GM12878 (cell line): ENCODE measurements around the gene TTLL7. TPM values are rescaled to one million over a fixed set of nuclear protein-coding genes. Genes with fewer than 3 reads are reported as not detected.

Experiments
- ATAC-seq: fragments of 200-7000 bp; cut with Tn5 transposase; 3 replicates; pipeline ENCODE4 v1.9.1; 2020; ENCODE audit warnings: mild to moderate bottlenecking, moderate library complexity
- BruUV-seq: library from RNA; stranded (reverse); fragments of 400-500 nt; replicated peaks from 2 replicates; lab custom pipeline; 2021; lab: Mats Ljungman, UMichigan
- CTCF ChIA-PET: fragments of 300-600 bp; sonication (Branson Sonifier 250); formaldehyde crosslinking; extraction: SDS; loops from one replicate; lab custom pipeline; 2021; ENCODE audit warnings: inconsistent platforms; lab: Yijun Ruan, JAX
- POLR2A ChIA-PET: fragments of 350-600 bp; formaldehyde crosslinking; extraction: SDS; loops from one replicate; lab custom pipeline; 2021; ENCODE audit warnings: inconsistent platforms; lab: Charles Lee
- RAD21 ChIA-PET: fragments of 300-600 bp; sonication (Branson Sonifier 250); formaldehyde crosslinking; loops from one replicate; lab custom pipeline; 2023; ENCODE audit warnings: antibody characterized with exemption; ENCODE audit not compliant: unreplicated experiment; lab: Charles Lee
- SMC1A ChIA-PET: fragments of 300-600 bp; sonication (Branson Sonifier 250); formaldehyde crosslinking; loops from one replicate; lab custom pipeline; 2023; ENCODE audit not compliant: unreplicated experiment, uncharacterized antibody; lab: Charles Lee
- DNase-seq: peaks from one replicate; pipeline ENCODE4 v3.0.0-alpha.2; 2011; ENCODE audit warnings: low read depth, low spot score
- FAIRE-seq: peaks from 3 replicates; lab custom pipeline; 2011; peaks lifted over from hg19 to GRCh38; lab: Jason Lieb, UNC
- H2AFZ ChIP-seq: 2 replicates; pipeline ENCODE4 v1.6.0; 2011; ENCODE audit warnings: low read depth, low read length, control low read depth; ENCODE audit not compliant: control insufficient read depth
- H3K27ac ChIP-seq: 2 replicates; pipeline ENCODE4 v1.5.1; 2011; ENCODE audit warnings: control low read depth; ENCODE audit not compliant: control insufficient read depth, insufficient read depth
- H3K27me3 ChIP-seq, 2 experiments: replicated peaks in 1 of 2; 2 replicates each; pipeline versions ENCODE4 v1.6.0 to v1.6.1; 2011; ENCODE audit warnings: low read length in 1 of 2; ENCODE audit not compliant: control insufficient read depth in 2 of 2, insufficient read depth in 2 of 2
- H3K36me3 ChIP-seq, 2 experiments: 2 replicates each; pipeline ENCODE4 v1.5.1; 2011; ENCODE audit warnings: low read length in 1 of 2; ENCODE audit not compliant: control insufficient read depth in 2 of 2, insufficient read depth in 2 of 2
- H3K4me1 ChIP-seq: 2 replicates; pipeline ENCODE4 v1.6.1; 2011; ENCODE audit warnings: mild to moderate bottlenecking, low read length, moderate library complexity, mixed read lengths; ENCODE audit not compliant: control insufficient read depth, insufficient read depth
- H3K4me2 ChIP-seq: 2 replicates; pipeline ENCODE4 v1.6.0; 2011; ENCODE audit warnings: control low read depth; ENCODE audit not compliant: control insufficient read depth, insufficient read depth
- H3K4me3 ChIP-seq: fragments of 200-600 bp; sonication (generic); 2 replicates; pipeline ENCODE4 v1.5.1; 2016
- H3K79me2 ChIP-seq: 2 replicates; pipeline ENCODE4 v1.6.0; 2011; ENCODE audit warnings: low read length; ENCODE audit not compliant: control insufficient read depth, insufficient read depth
- H3K9ac ChIP-seq: 2 replicates; pipeline ENCODE4 v1.8.0; 2011; ENCODE audit warnings: low read length, control low read depth, mixed read lengths; ENCODE audit not compliant: control insufficient read depth, insufficient read depth
- H3K9me3 ChIP-seq: replicated peaks from 3 replicates; pipeline ENCODE4 v1.5.1; 2011; ENCODE audit warnings: mild to moderate bottlenecking, low read length; ENCODE audit not compliant: control insufficient read depth, insufficient read depth
- H4K20me1 ChIP-seq: 2 replicates; pipeline ENCODE4 v1.6.0; 2011; ENCODE audit not compliant: control insufficient read depth, insufficient read depth
- ATF2 ChIP-seq: IDR thresholded peaks from 2 replicates; pipeline ENCODE4 v1.6.1; 2012; ENCODE audit warnings: low read length, inconsistent platforms
- ATF7 ChIP-seq: fragments of 450-650 bp; IDR thresholded peaks from 2 replicates; pipeline ENCODE4 v1.6.1; 2016; ENCODE audit warnings: low read depth, mild to moderate bottlenecking
- BCLAF1 ChIP-seq: fragments of 450-650 bp; IDR thresholded peaks from 2 replicates; pipeline ENCODE4 v1.6.1; 2017; ENCODE audit warnings: antibody characterized with exemption, mild to moderate bottlenecking, moderate library complexity
- EP300 ChIP-seq, 2 experiments: fragments of 150-350 bp in 1 of 2; IDR thresholded peaks; 2 replicates each; pipeline ENCODE4 v1.6.1; 2011 to 2012; ENCODE audit warnings: low read depth in 2 of 2, low read length in 2 of 2, borderline replicate concordance in 1 of 2, improper control_type of control experiment in 1 of 2, inconsistent platforms in 1 of 2; ENCODE audit not compliant: control insufficient read depth in 1 of 2
- KDM1A ChIP-seq: fragments of 200-600 bp; sonication (generic); IDR thresholded peaks from 2 replicates; pipeline ENCODE4 v1.6.1; 2016; ENCODE audit warnings: borderline replicate concordance
- NFYA ChIP-seq: IDR thresholded peaks from 2 replicates; pipeline ENCODE4 v1.6.1; 2011; ENCODE audit warnings: low read depth, mild to moderate bottlenecking, low read length, improper control_type of control experiment, borderline replicate concordance
- RELA ChIP-seq: fragments of 450-650 bp; IDR thresholded peaks from 2 replicates; pipeline ENCODE4 v1.8.0; 2014; ENCODE audit warnings: borderline replicate concordance; ENCODE audit not compliant: partially characterized antibody
- SIN3A ChIP-seq: IDR thresholded peaks from 2 replicates; pipeline ENCODE4 v1.6.1; 2012; ENCODE audit warnings: low read depth, low read length, improper control_type of control experiment
- SMAD1 ChIP-seq: fragments of 450-650 bp; IDR thresholded peaks from 2 replicates; pipeline ENCODE4 v1.6.1; 2018; ENCODE audit warnings: mild to moderate bottlenecking, low read depth; ENCODE audit not compliant: partially characterized antibody
- STAT1 ChIP-seq: fragments of 450-650 bp; conservative IDR thresholded peaks from 2 replicates; pipeline ENCODE4 v1.6.1; 2014; ENCODE audit warnings: antibody characterized with exemption, mild to moderate bottlenecking
- TBL1XR1 ChIP-seq: IDR thresholded peaks from 2 replicates; pipeline ENCODE4 v1.6.1; 2012; ENCODE audit warnings: low read depth, low read length, improper control_type of control experiment
- WGBS: methylation state at CpG from one replicate; pipeline ENCODE4 v1.1.6; 2016; ENCODE audit warnings: low lambda C conversion rate; ENCODE audit not compliant: insufficient replicate concordance, insufficient coverage; ENCODE audit errors: missing lambda C conversion rate; 5-methylcytosine and 5-hydroxymethylcytosine counted together
- in situ Hi-C: fragments of 300-500 bp; cut with MboI; formaldehyde crosslinking; loops from 9 replicates; pipeline ENCODE4 v1.14.3; 2018; ENCODE audit warnings: mixed read lengths
- intact Hi-C: fragments of 100-400 bp; cut with micrococcal nuclease; formaldehyde crosslinking; loops from one replicate; pipeline ENCODE4 v1.14.2; 2022; ENCODE audit not compliant: unreplicated experiment
- polyA plus RNA-seq, 11 experiments: library from polyadenylated mRNA; depleted of rRNA in 4 of 11; unstranded in 6 of 11; stranded (reverse) in 5 of 11; fragments of >200 nt; fragmentation: Nextera tagmentation in 4 of 11; fragmentation: Illumina TruSeq in 1 of 11; extraction: Ambion mirVana in 4 of 11; extraction: Trizol in 1 of 11; gene quantifications; 1 replicate in 1 of 11; 2 replicates in 10 of 11; pipeline versions ENCODE4 v1.2.1 to v1.2.3, GENCODE V29; 2011 to 2016; ENCODE audit warnings: inconsistent platforms in 2 of 11, missing spikeins in 2 of 11, low read depth in 1 of 11
- total RNA-seq, 4 experiments: library from RNA; depleted of rRNA in 3 of 4; stranded (reverse); fragments of >200 nt in 3 of 4; fragmentation: Illumina TruSeq in 1 of 4; extraction: Trizol in 1 of 4; gene quantifications; 2 replicates each; pipeline versions ENCODE4 v1.2.1 to v1.2.3, GENCODE V29; 2013 to 2021
- TF ChIP-seq, protein P1 (sequence below): fragments of 450-650 bp; formaldehyde crosslinking; IDR thresholded peaks from 2 replicates; pipeline ENCODE4 v1.4.0; 2020; ENCODE audit warnings: mild to moderate bottlenecking, moderate library complexity

Gene TTLL7
- total and polyA plus RNA-seq, 10 of the 15 experiments (the other 5 are each of a cell fraction or from before 2014, with no cell fraction given), result 0.03 to 1.4 (median 0.61) TPM

GRCh38 chr1:83856381-83856780, 142.6 kb downstream of the TTLL7 start:
- BruUV-seq, result no TSS peak
- Histone ChIP-seq H3K27me3 (no peaks in the 10 kb centered on the region), H3K4me3 (no peak overlapping the region)
- RAD21 ChIA-PET, result no interaction called here
- TF ChIP-seq EP300 (IDR thresholded peaks at IDR 0.05; ENCODE audit: borderline replicate concordance in 1 of 2, control insufficient read depth in 1 of 2, low read depth in 2 of 2, low read length in 2 of 2), result no peak
- TF ChIP-seq STAT1, result no peak
- TF ChIP-seq KDM1A, result no peak
- no peak for TF ChIP-seq RELA
- TF ChIP-seq ATF7, result no peak
- no peak for TF ChIP-seq BCLAF1
- TF ChIP-seq, protein P1, sequence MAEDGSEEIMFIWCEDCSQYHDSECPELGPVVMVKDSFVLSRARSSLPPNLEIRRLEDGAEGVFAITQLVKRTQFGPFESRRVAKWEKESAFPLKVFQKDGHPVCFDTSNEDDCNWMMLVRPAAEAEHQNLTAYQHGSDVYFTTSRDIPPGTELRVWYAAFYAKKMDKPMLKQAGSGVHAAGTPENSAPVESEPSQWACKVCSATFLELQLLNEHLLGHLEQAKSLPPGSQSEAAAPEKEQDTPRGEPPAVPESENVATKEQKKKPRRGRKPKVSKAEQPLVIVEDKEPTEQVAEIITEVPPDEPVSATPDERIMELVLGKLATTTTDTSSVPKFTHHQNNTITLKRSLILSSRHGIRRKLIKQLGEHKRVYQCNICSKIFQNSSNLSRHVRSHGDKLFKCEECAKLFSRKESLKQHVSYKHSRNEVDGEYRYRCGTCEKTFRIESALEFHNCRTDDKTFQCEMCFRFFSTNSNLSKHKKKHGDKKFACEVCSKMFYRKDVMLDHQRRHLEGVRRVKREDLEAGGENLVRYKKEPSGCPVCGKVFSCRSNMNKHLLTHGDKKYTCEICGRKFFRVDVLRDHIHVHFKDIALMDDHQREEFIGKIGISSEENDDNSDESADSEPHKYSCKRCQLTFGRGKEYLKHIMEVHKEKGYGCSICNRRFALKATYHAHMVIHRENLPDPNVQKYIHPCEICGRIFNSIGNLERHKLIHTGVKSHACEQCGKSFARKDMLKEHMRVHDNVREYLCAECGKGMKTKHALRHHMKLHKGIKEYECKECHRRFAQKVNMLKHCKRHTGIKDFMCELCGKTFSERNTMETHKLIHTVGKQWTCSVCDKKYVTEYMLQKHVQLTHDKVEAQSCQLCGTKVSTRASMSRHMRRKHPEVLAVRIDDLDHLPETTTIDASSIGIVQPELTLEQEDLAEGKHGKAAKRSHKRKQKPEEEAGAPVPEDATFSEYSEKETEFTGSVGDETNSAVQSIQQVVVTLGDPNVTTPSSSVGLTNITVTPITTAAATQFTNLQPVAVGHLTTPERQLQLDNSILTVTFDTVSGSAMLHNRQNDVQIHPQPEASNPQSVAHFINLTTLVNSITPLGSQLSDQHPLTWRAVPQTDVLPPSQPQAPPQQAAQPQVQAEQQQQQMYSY (CRISPR knock-in tag), result no peak
- TF ChIP-seq TBL1XR1, result no peak
- TF ChIP-seq SIN3A, result no peak
- TF ChIP-seq SMAD1, result no peak
- TF ChIP-seq ATF2, result no peak
- no peak for TF ChIP-seq NFYA
- TF ChIP-seq, all 136 proteins: peak for 0
- ChIA-PET SMC1A (interaction anchor here (0.7 kb wide), 1 partner anchor 895 kb away, joined by 3 read pairs; no protein-coding TSS in a partner anchor), CTCF (no interaction called here), POLR2A (no interaction called here)
- Histone ChIP-seq H2AFZ (no peak overlapping the region), H3K4me2 (no peak overlapping the region), H3K36me3 (no peaks in the 10 kb centered on the region), H3K4me1 (no peaks in the 10 kb centered on the region; the same call in 1 of the 2 replicates), H3K9ac (no peak overlapping the region), H3K9me3 (no peaks in the 10 kb centered on the region), H4K20me1 (no peaks in the 10 kb centered on the region), H3K79me2 (no peaks in the 10 kb centered on the region), H3K27ac (no peak overlapping the region)
- in situ Hi-C loops (no loop called here), intact Hi-C loops (no loop called here)
- ATAC-seq, result no peak
- no peak for DNase-seq
- WGBS, result 50% methylated on average over 2 of the region's 2 CpGs
- FAIRE-seq, result no peak
